HepG2 (cell line): ENCODE results near the gene RPP14. TPM values are rescaled to one million over a fixed set of nuclear protein-coding genes. Genes with fewer than 3 reads are reported as not detected.

Source experiments
- EED ChIP-seq: sonication (generic); formaldehyde crosslinking; IDR thresholded peaks from 2 replicates; pipeline ENCODE4 v1.5.0; 2020; ENCODE audit warnings: mild to moderate bottlenecking, missing genetic modification reagents
- IRF1 ChIP-seq: sonication (generic); formaldehyde crosslinking; IDR thresholded peaks from 2 replicates; pipeline ENCODE4 v1.4.0; 2020; ENCODE audit warnings: low read depth, mild to moderate bottlenecking, missing genetic modification reagents
- MAX ChIP-seq: IDR thresholded peaks from 2 replicates; pipeline ENCODE4 v1.6.1; 2012; ENCODE audit warnings: inconsistent platforms
- NBN ChIP-seq: fragments of 450-650 bp; conservative IDR thresholded peaks from 2 replicates; pipeline ENCODE4 v1.6.1; 2017
- PAX8 ChIP-seq: sonication (generic); formaldehyde crosslinking; IDR thresholded peaks from 2 replicates; pipeline ENCODE4 v1.8.0; 2022; ENCODE audit warnings: mild to moderate bottlenecking, missing genetic modification reagents, borderline replicate concordance
- RFXANK ChIP-seq: IDR thresholded peaks from 2 replicates; pipeline ENCODE4 v1.6.1; 2016
- RORA ChIP-seq: sonication (generic); formaldehyde crosslinking; IDR thresholded peaks from 2 replicates; pipeline ENCODE4 v1.5.0; 2020; ENCODE audit warnings: mild to moderate bottlenecking, missing genetic modification reagents, moderate library complexity
- RXRA ChIP-seq: sonication (generic); formaldehyde crosslinking; IDR thresholded peaks from 2 replicates; pipeline ENCODE4 v1.5.1; 2020; ENCODE audit warnings: missing genetic modification reagents
- SALL1 ChIP-seq: sonication (generic); formaldehyde crosslinking; IDR thresholded peaks from 2 replicates; pipeline ENCODE4 v1.8.0; 2022; ENCODE audit warnings: mild to moderate bottlenecking, missing genetic modification reagents
- SMAD3 ChIP-seq: sonication (generic); formaldehyde crosslinking; IDR thresholded peaks from 2 replicates; pipeline ENCODE4 v1.4.0; 2020; ENCODE audit warnings: missing genetic modification reagents
- ZNF30 ChIP-seq: sonication (generic); formaldehyde crosslinking; IDR thresholded peaks from 2 replicates; pipeline ENCODE4 v1.5.0; 2020; ENCODE audit warnings: mild to moderate bottlenecking, missing genetic modification reagents
- ZNF33A ChIP-seq: sonication (generic); formaldehyde crosslinking; IDR thresholded peaks from 2 replicates; pipeline ENCODE4 v1.5.1; 2020; ENCODE audit warnings: missing genetic modification reagents, mild to moderate bottlenecking, moderate library complexity, borderline replicate concordance
- ZNF615 ChIP-seq: sonication (generic); formaldehyde crosslinking; IDR thresholded peaks from 2 replicates; pipeline ENCODE4 v1.5.0; 2020; ENCODE audit warnings: mild to moderate bottlenecking, missing genetic modification reagents, borderline replicate concordance
- ZNF746 ChIP-seq: sonication (generic); formaldehyde crosslinking; IDR thresholded peaks from 2 replicates; pipeline ENCODE4 v1.8.0; 2022; ENCODE audit warnings: mild to moderate bottlenecking, missing genetic modification reagents
- ZSCAN30 ChIP-seq: sonication (generic); formaldehyde crosslinking; IDR thresholded peaks from 2 replicates; pipeline ENCODE4 v1.5.0; 2020; ENCODE audit warnings: mild to moderate bottlenecking, missing genetic modification reagents
- polyA plus RNA-seq, 8 experiments: library from polyadenylated mRNA; depleted of rRNA in 3 of 8; stranded (reverse) in 7 of 8; unstranded in 1 of 8; fragments of >200 nt; fragmentation: Illumina TruSeq in 4 of 8; extraction: Trizol in 4 of 8; gene quantifications; 2 replicates each; pipeline versions ENCODE4 v1.2.1 to v1.2.3, GENCODE V29; 2011 to 2016; ENCODE audit warnings: low read depth in 4 of 8, missing spikeins in 1 of 8, mixed read lengths in 1 of 8; ENCODE audit not compliant: insufficient read depth in 1 of 8
- total RNA-seq, 5 experiments: library from RNA; depleted of rRNA; stranded (reverse); fragments of >200 nt; fragmentation: Illumina TruSeq; extraction: Trizol; gene quantifications; 2 replicates each; pipeline ENCODE4 v1.2.3, GENCODE V29; 2016; ENCODE audit warnings: low read depth in 1 of 5
- TF ChIP-seq, protein P1 (sequence below): sonication (generic); formaldehyde crosslinking; IDR thresholded peaks from 2 replicates; pipeline ENCODE4 v1.8.0; 2022; ENCODE audit warnings: mild to moderate bottlenecking, missing genetic modification reagents; ENCODE audit not compliant: insufficient replicate concordance
- TF ChIP-seq, protein P2 (sequence below): sonication (generic); formaldehyde crosslinking; IDR thresholded peaks from 2 replicates; pipeline ENCODE4 v1.5.1; 2020; ENCODE audit warnings: missing genetic modification reagents, mild to moderate bottlenecking, borderline replicate concordance
- TF ChIP-seq, protein P3 (sequence below): sonication (generic); formaldehyde crosslinking; IDR thresholded peaks from 2 replicates; pipeline ENCODE4 v1.4.0; 2020; ENCODE audit warnings: mild to moderate bottlenecking, missing genetic modification reagents
- TF ChIP-seq, protein P4 (sequence below): sonication (generic); formaldehyde crosslinking; IDR thresholded peaks from 2 replicates; pipeline ENCODE4 v1.8.0; 2022; ENCODE audit warnings: mild to moderate bottlenecking, missing genetic modification reagents
- TF ChIP-seq, protein P5 (sequence below): sonication (generic); formaldehyde crosslinking; IDR thresholded peaks from 2 replicates; pipeline ENCODE4 v1.4.0; 2020; ENCODE audit warnings: mild to moderate bottlenecking, low read depth, missing genetic modification reagents

Gene RPP14
- total and polyA plus RNA-seq, 2 of the 13 experiments (the other 11 are each of a cell fraction or from before 2014, with no cell fraction given) = 15.4 to 16.2 TPM

GRCh38 chr3:58305882-58306711 lies at the start of gene RPP14, which contains the start of gene HTD2 (continued):
- TF ChIP-seq ZNF746 (CRISPR knock-in tag) (0 out of 2 replicates have a peak, but pooled peaks have one; percentile 49), ZSCAN30 (no peak; the same call in 1 of the 2 replicates), SALL1 (peak; percentile 83), SMAD3 (CRISPR knock-in tag) (peak; percentile 68), NBN (no peak), IRF1 (CRISPR knock-in tag) (no peak), EED (CRISPR knock-in tag) (no peak), RFXANK (CRISPR knock-in tag) (0 out of 2 replicates have a peak, but pooled peaks have one; percentile 38), PAX8 (CRISPR knock-in tag) (no peak), RORA (CRISPR knock-in tag) (no peak), ZNF33A (CRISPR knock-in tag) (no peak), ZNF615 (CRISPR knock-in tag) (0 out of 2 replicates have a peak, but pooled peaks have one; percentile 16), RXRA (CRISPR knock-in tag) (peak; percentile 85), ZNF30 (CRISPR knock-in tag) (no peak; the same call in 1 of the 2 replicates), MAX (peak; percentile 70)
- TF ChIP-seq, protein P1, sequence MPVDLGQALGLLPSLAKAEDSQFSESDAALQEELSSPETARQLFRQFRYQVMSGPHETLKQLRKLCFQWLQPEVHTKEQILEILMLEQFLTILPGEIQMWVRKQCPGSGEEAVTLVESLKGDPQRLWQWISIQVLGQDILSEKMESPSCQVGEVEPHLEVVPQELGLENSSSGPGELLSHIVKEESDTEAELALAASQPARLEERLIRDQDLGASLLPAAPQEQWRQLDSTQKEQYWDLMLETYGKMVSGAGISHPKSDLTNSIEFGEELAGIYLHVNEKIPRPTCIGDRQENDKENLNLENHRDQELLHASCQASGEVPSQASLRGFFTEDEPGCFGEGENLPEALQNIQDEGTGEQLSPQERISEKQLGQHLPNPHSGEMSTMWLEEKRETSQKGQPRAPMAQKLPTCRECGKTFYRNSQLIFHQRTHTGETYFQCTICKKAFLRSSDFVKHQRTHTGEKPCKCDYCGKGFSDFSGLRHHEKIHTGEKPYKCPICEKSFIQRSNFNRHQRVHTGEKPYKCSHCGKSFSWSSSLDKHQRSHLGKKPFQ = no peak
- TF ChIP-seq, protein P2, sequence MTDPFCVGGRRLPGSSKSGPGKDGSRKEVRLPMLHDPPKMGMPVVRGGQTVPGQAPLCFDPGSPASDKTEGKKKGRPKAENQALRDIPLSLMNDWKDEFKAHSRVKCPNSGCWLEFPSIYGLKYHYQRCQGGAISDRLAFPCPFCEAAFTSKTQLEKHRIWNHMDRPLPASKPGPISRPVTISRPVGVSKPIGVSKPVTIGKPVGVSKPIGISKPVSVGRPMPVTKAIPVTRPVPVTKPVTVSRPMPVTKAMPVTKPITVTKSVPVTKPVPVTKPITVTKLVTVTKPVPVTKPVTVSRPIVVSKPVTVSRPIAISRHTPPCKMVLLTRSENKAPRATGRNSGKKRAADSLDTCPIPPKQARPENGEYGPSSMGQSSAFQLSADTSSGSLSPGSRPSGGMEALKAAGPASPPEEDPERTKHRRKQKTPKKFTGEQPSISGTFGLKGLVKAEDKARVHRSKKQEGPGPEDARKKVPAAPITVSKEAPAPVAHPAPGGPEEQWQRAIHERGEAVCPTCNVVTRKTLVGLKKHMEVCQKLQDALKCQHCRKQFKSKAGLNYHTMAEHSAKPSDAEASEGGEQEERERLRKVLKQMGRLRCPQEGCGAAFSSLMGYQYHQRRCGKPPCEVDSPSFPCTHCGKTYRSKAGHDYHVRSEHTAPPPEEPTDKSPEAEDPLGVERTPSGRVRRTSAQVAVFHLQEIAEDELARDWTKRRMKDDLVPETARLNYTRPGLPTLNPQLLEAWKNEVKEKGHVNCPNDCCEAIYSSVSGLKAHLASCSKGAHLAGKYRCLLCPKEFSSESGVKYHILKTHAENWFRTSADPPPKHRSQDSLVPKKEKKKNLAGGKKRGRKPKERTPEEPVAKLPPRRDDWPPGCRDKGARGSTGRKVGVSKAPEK = no peak; the same call in 1 of the 2 replicates
- TF ChIP-seq, protein P3, sequence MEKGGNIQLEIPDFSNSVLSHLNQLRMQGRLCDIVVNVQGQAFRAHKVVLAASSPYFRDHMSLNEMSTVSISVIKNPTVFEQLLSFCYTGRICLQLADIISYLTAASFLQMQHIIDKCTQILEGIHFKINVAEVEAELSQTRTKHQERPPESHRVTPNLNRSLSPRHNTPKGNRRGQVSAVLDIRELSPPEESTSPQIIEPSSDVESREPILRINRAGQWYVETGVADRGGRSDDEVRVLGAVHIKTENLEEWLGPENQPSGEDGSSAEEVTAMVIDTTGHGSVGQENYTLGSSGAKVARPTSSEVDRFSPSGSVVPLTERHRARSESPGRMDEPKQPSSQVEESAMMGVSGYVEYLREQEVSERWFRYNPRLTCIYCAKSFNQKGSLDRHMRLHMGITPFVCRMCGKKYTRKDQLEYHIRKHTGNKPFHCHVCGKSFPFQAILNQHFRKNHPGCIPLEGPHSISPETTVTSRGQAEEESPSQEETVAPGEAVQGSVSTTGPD = no peak
- TF ChIP-seq, protein P4, sequence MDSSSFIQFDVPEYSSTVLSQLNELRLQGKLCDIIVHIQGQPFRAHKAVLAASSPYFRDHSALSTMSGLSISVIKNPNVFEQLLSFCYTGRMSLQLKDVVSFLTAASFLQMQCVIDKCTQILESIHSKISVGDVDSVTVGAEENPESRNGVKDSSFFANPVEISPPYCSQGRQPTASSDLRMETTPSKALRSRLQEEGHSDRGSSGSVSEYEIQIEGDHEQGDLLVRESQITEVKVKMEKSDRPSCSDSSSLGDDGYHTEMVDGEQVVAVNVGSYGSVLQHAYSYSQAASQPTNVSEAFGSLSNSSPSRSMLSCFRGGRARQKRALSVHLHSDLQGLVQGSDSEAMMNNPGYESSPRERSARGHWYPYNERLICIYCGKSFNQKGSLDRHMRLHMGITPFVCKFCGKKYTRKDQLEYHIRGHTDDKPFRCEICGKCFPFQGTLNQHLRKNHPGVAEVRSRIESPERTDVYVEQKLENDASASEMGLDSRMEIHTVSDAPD (CRISPR knock-in tag) = no peak
- TF ChIP-seq, protein P5, sequence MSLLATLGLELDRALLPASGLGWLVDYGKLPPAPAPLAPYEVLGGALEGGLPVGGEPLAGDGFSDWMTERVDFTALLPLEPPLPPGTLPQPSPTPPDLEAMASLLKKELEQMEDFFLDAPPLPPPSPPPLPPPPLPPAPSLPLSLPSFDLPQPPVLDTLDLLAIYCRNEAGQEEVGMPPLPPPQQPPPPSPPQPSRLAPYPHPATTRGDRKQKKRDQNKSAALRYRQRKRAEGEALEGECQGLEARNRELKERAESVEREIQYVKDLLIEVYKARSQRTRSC (CRISPR knock-in tag) = no peak
